Osteoblast (primary cell): ENCODE measurements around the gene MGST3. TPM values are rescaled to one million over a fixed set of nuclear protein-coding genes. Genes with fewer than 3 reads are reported as not detected.

Source experiments
- DNase-seq: peaks from one replicate; pipeline ENCODE4 v3.0.0; 2011; ENCODE audit warnings: low spot score, mixed read lengths; ENCODE audit not compliant: insufficient read length; ENCODE audit errors: missing footprints
- H2AFZ ChIP-seq: 2 replicates; pipeline ENCODE4 v1.6.0; 2011; ENCODE audit warnings: mild to moderate bottlenecking, low read length
- H3K27ac ChIP-seq: 2 replicates; pipeline ENCODE4 v1.5.1; 2011; ENCODE audit warnings: mild to moderate bottlenecking, low read depth, low read length, moderate library complexity
- H3K27me3 ChIP-seq: 2 replicates; pipeline ENCODE4 v1.6.0; 2012; ENCODE audit warnings: mild to moderate bottlenecking, control low read depth, inconsistent platforms, low read length, moderate library complexity; ENCODE audit not compliant: insufficient read depth
- H3K36me3 ChIP-seq: 2 replicates; pipeline ENCODE4 v1.5.1; 2011; ENCODE audit warnings: mild to moderate bottlenecking, low read length, control low read depth, moderate library complexity; ENCODE audit not compliant: insufficient read depth
- H3K4me1 ChIP-seq: 2 replicates; pipeline ENCODE4 v1.5.1; 2011; ENCODE audit warnings: mild to moderate bottlenecking, low read length, control low read depth, moderate library complexity; ENCODE audit not compliant: insufficient read depth
- H3K4me2 ChIP-seq: 2 replicates; pipeline ENCODE4 v1.6.0; 2011; ENCODE audit warnings: mild to moderate bottlenecking, low read length; ENCODE audit not compliant: insufficient read depth
- H3K4me3 ChIP-seq: fragments of 200-600 bp; sonication (generic); 3 replicates; pipeline ENCODE4 v1.5.1; 2012; ENCODE audit warnings: mild to moderate bottlenecking, low read length, inconsistent platforms; ENCODE audit not compliant: insufficient read depth
- H3K79me2 ChIP-seq: 2 replicates; pipeline ENCODE4 v1.6.0; 2012; ENCODE audit warnings: mild to moderate bottlenecking, low read length, control low read depth, inconsistent platforms; ENCODE audit not compliant: insufficient read depth
- H3K9me3 ChIP-seq: 2 replicates; pipeline ENCODE4 v1.5.1; 2011; ENCODE audit warnings: low read depth, low read length, control low read depth
- H4K20me1 ChIP-seq: 2 replicates; pipeline ENCODE4 v1.6.0; 2012; ENCODE audit warnings: mild to moderate bottlenecking, low read length, control low read depth; ENCODE audit not compliant: insufficient read depth
- total RNA-seq: library from RNA; depleted of rRNA; stranded (reverse); fragments of >200 nt; gene quantifications from 2 replicates; pipeline ENCODE4 v1.2.3, GENCODE V29; 2012
- TF ChIP-seq, protein P1 (sequence below): IDR thresholded peaks from 2 replicates; pipeline ENCODE4 v1.5.1; 2011; ENCODE audit warnings: mild to moderate bottlenecking, low read depth, low read length, moderate library complexity; ENCODE audit errors: extremely low read depth

The MGST3 gene
- total RNA-seq, 1 donor, result 128 TPM

DNA sequence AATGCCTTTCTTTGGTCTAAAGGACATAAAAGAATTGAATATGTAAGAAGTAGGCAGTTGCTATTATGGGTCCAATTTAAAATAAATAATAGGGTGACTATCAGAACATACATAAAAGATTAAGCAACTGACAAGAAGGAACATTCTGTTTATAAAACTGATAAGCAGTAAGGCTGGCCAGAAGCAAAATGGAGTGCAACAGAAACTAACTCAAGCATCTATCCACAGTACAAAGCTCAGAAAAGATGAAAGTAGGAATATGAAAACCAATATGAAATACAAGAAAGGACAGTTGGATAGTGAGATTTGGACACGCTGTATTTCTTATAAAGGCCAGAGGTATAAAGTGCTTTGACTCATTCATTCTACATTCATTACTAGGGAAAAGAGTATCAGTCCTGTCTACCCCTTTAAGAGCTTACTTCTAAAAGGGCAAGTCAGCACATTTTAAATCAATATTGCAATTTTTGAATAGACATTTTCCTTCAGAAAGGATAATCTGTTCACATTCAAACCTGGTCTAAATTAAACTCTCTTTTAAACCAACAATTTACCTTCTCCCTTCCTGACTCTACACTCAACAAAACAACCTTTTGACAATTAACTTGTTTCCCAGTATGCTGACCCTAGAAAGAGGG is 52.9 kb downstream of the MGST3 start:
- H3K4me2 ChIP-seq, result no peak overlapping the region
- DNase-seq, result no peak
- peaks cover 73% of the 10 kb centered on the region for H3K79me2 ChIP-seq
- TF ChIP-seq, protein P1, sequence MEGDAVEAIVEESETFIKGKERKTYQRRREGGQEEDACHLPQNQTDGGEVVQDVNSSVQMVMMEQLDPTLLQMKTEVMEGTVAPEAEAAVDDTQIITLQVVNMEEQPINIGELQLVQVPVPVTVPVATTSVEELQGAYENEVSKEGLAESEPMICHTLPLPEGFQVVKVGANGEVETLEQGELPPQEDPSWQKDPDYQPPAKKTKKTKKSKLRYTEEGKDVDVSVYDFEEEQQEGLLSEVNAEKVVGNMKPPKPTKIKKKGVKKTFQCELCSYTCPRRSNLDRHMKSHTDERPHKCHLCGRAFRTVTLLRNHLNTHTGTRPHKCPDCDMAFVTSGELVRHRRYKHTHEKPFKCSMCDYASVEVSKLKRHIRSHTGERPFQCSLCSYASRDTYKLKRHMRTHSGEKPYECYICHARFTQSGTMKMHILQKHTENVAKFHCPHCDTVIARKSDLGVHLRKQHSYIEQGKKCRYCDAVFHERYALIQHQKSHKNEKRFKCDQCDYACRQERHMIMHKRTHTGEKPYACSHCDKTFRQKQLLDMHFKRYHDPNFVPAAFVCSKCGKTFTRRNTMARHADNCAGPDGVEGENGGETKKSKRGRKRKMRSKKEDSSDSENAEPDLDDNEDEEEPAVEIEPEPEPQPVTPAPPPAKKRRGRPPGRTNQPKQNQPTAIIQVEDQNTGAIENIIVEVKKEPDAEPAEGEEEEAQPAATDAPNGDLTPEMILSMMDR, result no peak
- H2AFZ ChIP-seq, result no peak overlapping the region
- no peaks in the 10 kb centered on the region for H3K27me3 ChIP-seq
- no peaks in the 10 kb centered on the region for H3K9me3 ChIP-seq
- no peak overlapping the region for H3K27ac ChIP-seq
- peaks cover 70% of the 10 kb centered on the region for H3K36me3 ChIP-seq
- H4K20me1 ChIP-seq, result peaks cover 9% of the 10 kb centered on the region
- H3K4me3 ChIP-seq, result no peak overlapping the region
- no peaks in the 10 kb centered on the region for H3K4me1 ChIP-seq

GRCh38 chr1:165686121-165686970 is 55.3 kb downstream of the MGST3 start:
- Histone ChIP-seq H3K9me3 (no peaks in the 10 kb centered on the region), H3K36me3 (peaks cover 56% of the 10 kb centered on the region), H3K4me1 (no peaks in the 10 kb centered on the region), H3K27ac (no peak overlapping the region), H4K20me1 (peaks cover 11% of the 10 kb centered on the region), H3K79me2 (peaks cover 82% of the 10 kb centered on the region), H2AFZ (no peak overlapping the region), H3K4me3 (no peak overlapping the region), H3K4me2 (no peak overlapping the region), H3K27me3 (no peaks in the 10 kb centered on the region)
- DNase-seq, result no peak
- TF ChIP-seq, protein P1, result peak; percentile 11

DNA sequence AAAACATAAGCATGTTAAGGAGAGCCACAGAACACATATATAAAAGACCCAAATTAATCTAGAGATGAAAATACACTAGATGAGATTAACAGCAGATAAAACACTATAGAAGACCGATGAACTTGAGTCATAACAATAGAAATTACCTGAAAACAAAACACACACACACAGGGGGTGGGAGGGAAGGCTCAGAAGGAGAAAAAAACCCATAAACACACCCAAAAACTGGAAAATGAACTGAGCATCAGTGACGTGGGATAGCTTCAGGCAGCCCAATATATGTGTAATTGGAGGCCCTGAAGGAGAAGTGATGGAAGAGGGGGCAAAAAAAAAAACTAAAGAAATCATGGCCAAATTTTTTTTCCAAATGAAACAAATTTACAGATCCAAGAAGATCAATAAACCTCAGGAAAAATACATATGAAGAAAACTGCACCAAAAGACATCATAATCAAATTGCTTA is 56.0 kb downstream of the MGST3 start:
- Histone ChIP-seq H3K27ac (no peak overlapping the region), H3K4me3 (no peak overlapping the region), H3K4me1 (no peaks in the 10 kb centered on the region), H3K36me3 (peaks cover 50% of the 10 kb centered on the region), H3K27me3 (no peaks in the 10 kb centered on the region), H3K9me3 (no peaks in the 10 kb centered on the region), H4K20me1 (peaks cover 11% of the 10 kb centered on the region), H3K4me2 (no peak overlapping the region), H3K79me2 (peaks cover 86% of the 10 kb centered on the region), H2AFZ (no peak overlapping the region)
- TF ChIP-seq, protein P1, result no peak
- DNase-seq, result no peak

DNA sequence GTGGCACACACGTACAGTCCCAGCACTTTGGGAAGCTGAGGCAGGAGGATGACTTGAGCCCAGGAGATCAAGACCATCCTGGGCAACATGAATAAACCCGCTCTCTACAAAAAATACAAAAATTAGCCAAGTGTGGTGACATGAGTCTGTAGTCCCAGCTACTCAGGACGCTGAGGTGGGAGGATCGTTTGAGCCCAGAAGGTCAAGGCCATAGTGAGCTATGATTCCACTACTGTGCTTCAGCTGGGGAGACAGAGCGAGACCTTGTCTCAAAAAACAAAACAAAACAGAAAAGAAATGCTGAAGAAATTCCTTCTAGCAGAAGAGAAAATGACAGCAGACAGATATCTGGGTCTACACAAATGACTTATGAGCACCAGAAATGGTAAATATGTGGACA is 57.0 kb downstream of the MGST3 start:
- Histone ChIP-seq H3K4me1 (no peaks in the 10 kb centered on the region), H3K79me2 (peaks cover 81% of the 10 kb centered on the region), H3K9me3 (no peaks in the 10 kb centered on the region), H3K4me3 (no peak overlapping the region), H2AFZ (no peak overlapping the region), H3K27ac (no peak overlapping the region), H3K4me2 (no peak overlapping the region), H4K20me1 (peaks cover 11% of the 10 kb centered on the region), H3K27me3 (no peaks in the 10 kb centered on the region), H3K36me3 (peaks cover 39% of the 10 kb centered on the region)
- TF ChIP-seq, protein P1, result no peak
- no peak for DNase-seq
